WERI-Rb-1 (cell line): ENCODE data around the gene CDA.
A peak's percentile ranks its signal among the peaks of the same experiment; 100 is the strongest.

ENCODE experiments used
- DNase-seq: peaks from one replicate; pipeline ENCODE4 v3.0.0-alpha.2; 2020
- H3K27ac ChIP-seq: fragments of 250-450 bp; sonication (Bioruptor Pico); 2 replicates; pipeline ENCODE4 v1.5.1; 2020; ENCODE audit warnings: mild to moderate bottlenecking, moderate library complexity
- H3K27me3 ChIP-seq: fragments of 250-450 bp; sonication (Bioruptor Pico); 2 replicates; pipeline ENCODE4 v1.5.1; 2021; ENCODE audit warnings: mild to moderate bottlenecking, low read depth, moderate library complexity; ENCODE audit not compliant: insufficient read depth, severe bottlenecking
- H3K36me3 ChIP-seq: fragments of 250-450 bp; sonication (Bioruptor Pico); 2 replicates; pipeline ENCODE4 v1.5.1; 2020; ENCODE audit warnings: mild to moderate bottlenecking, moderate library complexity
- H3K4me3 ChIP-seq: 2 replicates; pipeline ENCODE4 v1.5.1; 2011; ENCODE audit warnings: low read depth, mild to moderate bottlenecking, control low read depth, low read length
- H3K9me3 ChIP-seq: fragments of 250-450 bp; sonication (Bioruptor Pico); 2 replicates; pipeline ENCODE4 v1.5.1; 2021; ENCODE audit warnings: mild to moderate bottlenecking, moderate library complexity; ENCODE audit not compliant: severe bottlenecking
- CTCF ChIP-seq: IDR thresholded peaks from 2 replicates; pipeline ENCODE4 v1.5.1; 2011; ENCODE audit warnings: low read depth, mild to moderate bottlenecking, control low read depth, inconsistent platforms, low read length

CDA gene

GRCh38 chr1:20636785-20637347 is 48.0 kb downstream of the CDA start:
- no peak for DNase-seq
- TF ChIP-seq CTCF, result no peak
- peaks cover 11% of the 10 kb centered on the region for H3K36me3 ChIP-seq
- no peaks in the 10 kb centered on the region for H3K9me3 ChIP-seq
- H3K27me3 ChIP-seq, result no peaks in the 10 kb centered on the region
- no peak overlapping the region for H3K27ac ChIP-seq
- no peak overlapping the region for H3K4me3 ChIP-seq

GRCh38 chr1:20640183-20640597 is 51.3 kb downstream of the CDA start:
- H3K36me3 ChIP-seq, result peaks cover 11% of the 10 kb centered on the region

GRCh38 chr1:20641975-20642374 is 53.1 kb downstream of the CDA start:
- DNase-seq, result no peak
- Histone ChIP-seq H3K27ac (no peak overlapping the region), H3K36me3 (peaks cover 11% of the 10 kb centered on the region), H3K9me3 (no peaks in the 10 kb centered on the region), H3K4me3 (no peak overlapping the region), H3K27me3 (no peaks in the 10 kb centered on the region)
- no peak for TF ChIP-seq CTCF

More at GRCh38 chr1:20640183-20640597, 51.3 kb downstream of the CDA start:
- H3K27ac ChIP-seq, result no peak overlapping the region
- peak; percentile 66 for TF ChIP-seq CTCF
- no peaks in the 10 kb centered on the region for H3K27me3 ChIP-seq
- no peak overlapping the region for H3K4me3 ChIP-seq
- no peaks in the 10 kb centered on the region for H3K9me3 ChIP-seq
- DNase-seq, result peak; percentile 39

- no peak for TF ChIP-seq CTCF
- DNase-seq, result no peak
- H3K27me3 ChIP-seq, result no peaks in the 10 kb centered on the region
- H3K36me3 ChIP-seq, result peaks cover 11% of the 10 kb centered on the region
- H3K4me3 ChIP-seq, result no peak overlapping the region
- no peak overlapping the region for H3K27ac ChIP-seq
- H3K9me3 ChIP-seq, result no peaks in the 10 kb centered on the region
These were observed 54.2 kb downstream of the CDA start for GRCh38 chr1:20643080-20643479.

- Histone ChIP-seq H3K36me3 (peaks cover 21% of the 10 kb centered on the region), H3K27me3 (no peaks in the 10 kb centered on the region), H3K27ac (no peak overlapping the region), H3K9me3 (no peaks in the 10 kb centered on the region), H3K4me3 (no peak overlapping the region)
- TF ChIP-seq CTCF, result no peak
- no peak for DNase-seq
These were observed 55.5 kb downstream of the CDA start for GRCh38 chr1:20644416-20644815.

GRCh38 chr1:20645414-20645813 is 56.5 kb downstream of the CDA start:
- Histone ChIP-seq H3K36me3 (peaks cover 22% of the 10 kb centered on the region), H3K4me3 (no peak overlapping the region), H3K27me3 (no peaks in the 10 kb centered on the region), H3K9me3 (no peaks in the 10 kb centered on the region), H3K27ac (no peak overlapping the region)
- TF ChIP-seq CTCF, result no peak
- no peak for DNase-seq
